Right lobe of liver (tissue), 4 donors: ENCODE measurements around the gene RPS6KB2.

ENCODE experiments used
- CTCF ChIP-seq, 4 donors: fragments of 200-600 bp in 3 of 4; fragments of 450-650 bp in 1 of 4; IDR thresholded peaks; one replicate each; pipeline versions ENCODE4 v1.5.1 to v1.8.0; 2016 to 2022; ENCODE audit warnings: antibody characterized with exemption in 4 of 4, mild to moderate bottlenecking in 2 of 4
- POLR2A ChIP-seq: fragments of 450-650 bp; IDR thresholded peaks from one replicate; pipeline ENCODE4 v1.6.1; 2017; ENCODE audit warnings: antibody characterized with exemption, mild to moderate bottlenecking
- donor health status: DM: no; HTN: no; CAD: no.
- donor health status: DM: no; HTN: no; CAD: no.
- donor health status: DM: no; HTN: yes; CAD: no.

GRCh38 chr11:67482827-67483798 lies 54.8 kb downstream of the RPS6KB2 start, which contains the start of gene AIP:
- TF ChIP-seq CTCF (IDR thresholded peaks at IDR 0.05) (peak in 2 of 4 donors; percentile 14 to 29), POLR2A (peak; percentile 60)
